ENCODE data around the gene TMEM63A.
"Not testable (repeated sequence)": the region's sequence is repeated elsewhere in the genome, so short reads cannot be mapped to it uniquely, and the experiment has no call there.

The TMEM63A gene

DNA sequence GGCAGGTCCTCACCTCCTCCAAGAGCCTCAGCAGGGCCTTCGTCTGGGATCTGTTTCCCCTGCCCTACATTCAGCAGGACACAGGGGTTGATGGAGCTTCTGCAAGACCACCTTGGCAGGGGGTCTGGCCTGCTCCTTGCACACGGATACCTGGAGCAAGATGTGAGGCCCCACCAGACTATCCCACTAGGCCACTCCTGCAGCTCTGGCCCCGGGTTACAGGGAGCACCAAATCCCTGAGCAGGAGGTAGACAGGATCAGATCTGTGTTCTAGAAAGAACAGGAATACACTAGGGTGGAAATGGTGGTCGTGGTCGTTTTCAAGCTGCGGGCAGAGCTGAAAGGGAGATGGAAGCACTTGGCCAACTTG is 38.8 kb downstream of the TMEM63A start:
- no peak for DNase-seq

- no peak for DNase-seq
These were observed 39.3 kb downstream of the TMEM63A start for GRCh38 chr1:225842788-225843425.

DNA sequence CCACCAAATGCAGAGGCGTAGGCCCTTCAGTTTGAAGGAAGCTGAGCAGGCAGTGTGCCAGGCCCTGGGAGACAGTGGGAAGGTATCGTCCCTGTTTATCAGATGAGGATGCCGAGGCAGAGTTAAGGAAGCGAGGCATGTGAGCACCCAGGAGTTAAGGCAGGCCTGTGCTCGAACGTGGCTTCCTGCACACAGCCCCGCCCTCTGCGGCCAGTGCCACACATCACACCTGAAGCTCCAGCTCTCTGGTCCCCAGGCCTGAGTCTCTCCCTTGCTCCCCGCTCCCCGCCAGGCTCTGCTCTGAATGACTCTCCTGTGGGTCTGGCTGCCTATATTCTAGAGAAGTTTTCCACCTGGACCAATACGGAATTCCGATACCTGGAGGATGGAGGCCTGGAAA is 40.1 kb downstream of the TMEM63A start:
- no peak for DNase-seq

DNA sequence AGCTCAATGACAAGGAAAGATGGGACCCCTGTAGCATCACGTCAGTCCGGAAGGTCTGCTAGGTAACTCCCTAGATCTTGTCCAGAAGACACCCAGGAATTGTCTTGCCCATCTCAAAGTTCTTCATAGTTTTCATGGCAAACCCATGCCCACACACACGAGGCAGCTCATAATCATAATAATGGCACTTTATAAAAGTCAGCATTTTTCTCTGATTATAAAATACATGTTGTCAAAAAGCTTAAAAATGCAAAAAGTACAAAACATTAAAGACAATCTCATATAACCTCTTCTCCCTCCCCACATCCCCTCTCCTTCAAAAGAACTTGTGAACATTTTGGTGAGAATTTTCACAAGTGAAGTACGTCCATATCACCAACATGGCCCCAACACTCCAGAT is 41.5 kb downstream of the TMEM63A start:
- no peak for DNase-seq

GRCh38 chr1:225840223-225840610 is 42.0 kb downstream of the TMEM63A start:
- no peak for DNase-seq

GRCh38 chr1:225838793-225839192 is 43.4 kb downstream of the TMEM63A start:
- peak; percentile 21 for DNase-seq

DNA sequence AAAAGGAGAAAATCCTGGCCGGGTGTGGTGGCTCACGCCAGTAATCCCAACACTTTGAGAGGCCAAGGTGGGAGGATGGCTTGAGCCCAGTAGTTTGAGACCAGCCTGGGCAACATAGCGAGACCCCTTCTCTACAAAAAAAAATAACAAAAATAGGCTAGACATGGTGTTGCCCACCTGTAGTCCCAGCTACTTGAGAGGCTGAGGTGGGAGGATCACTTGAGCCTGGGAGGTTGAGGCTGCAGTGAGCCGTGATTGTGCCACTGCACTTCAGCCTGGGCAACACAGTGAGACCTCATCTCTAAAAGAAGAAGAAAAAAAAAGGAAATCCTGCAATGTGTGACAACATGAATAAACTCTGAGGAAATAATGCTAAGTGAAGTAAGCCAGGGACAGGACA is 45.9 kb downstream of the TMEM63A start:
- not testable (repeated sequence) for DNase-seq

DNA sequence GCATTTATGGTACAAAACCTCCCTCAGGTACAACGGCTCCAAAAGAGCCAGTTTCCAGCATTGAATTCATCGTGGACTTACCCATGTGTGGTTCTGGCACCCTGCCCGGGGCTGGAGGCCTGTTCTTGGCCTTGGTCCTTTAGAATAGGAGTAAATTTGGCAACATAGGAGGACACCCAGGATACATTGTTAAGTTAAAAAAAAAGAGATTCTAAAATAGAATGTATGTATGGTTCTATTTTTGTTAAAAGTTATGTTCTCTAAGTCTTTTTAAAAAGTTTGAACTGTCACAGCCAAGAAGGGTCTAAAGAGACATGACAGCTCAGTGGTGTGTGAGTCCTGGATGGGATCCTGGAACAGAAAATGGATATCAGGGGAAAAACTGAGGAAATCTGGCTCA is 46.3 kb downstream of the TMEM63A start:
- peak; percentile 74 for DNase-seq

GRCh38 chr1:225834417-225835329 is 47.5 kb downstream of the TMEM63A start:
- DNase-seq: peak; percentile 85

DNA sequence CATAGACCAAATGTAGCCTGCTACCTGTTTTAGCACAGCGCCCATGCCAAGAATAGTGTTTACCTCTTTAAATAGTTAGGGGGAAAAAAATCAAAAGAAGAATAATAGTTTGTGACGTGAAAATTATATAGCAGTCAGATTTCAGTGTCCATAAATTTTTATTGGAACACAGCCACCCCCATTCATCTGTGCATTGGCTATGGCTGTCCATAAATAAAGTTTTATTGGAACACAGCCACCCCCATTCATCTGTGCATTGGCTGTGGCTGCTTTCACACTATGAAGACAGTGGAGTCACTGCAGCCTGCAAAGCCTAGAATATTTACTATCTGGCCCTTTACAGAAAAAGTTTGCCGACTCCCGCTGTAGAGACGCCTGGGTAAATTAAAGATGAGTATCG is 51.3 kb downstream of the TMEM63A start:
- no peak for DNase-seq

GRCh38 chr1:225828706-225829345 is 53.4 kb downstream of the TMEM63A start:
- DNase-seq: peak; percentile 18

GRCh38 chr1:225827076-225827475 is 55.1 kb downstream of the TMEM63A start:
- DNase-seq: no peak

DNA sequence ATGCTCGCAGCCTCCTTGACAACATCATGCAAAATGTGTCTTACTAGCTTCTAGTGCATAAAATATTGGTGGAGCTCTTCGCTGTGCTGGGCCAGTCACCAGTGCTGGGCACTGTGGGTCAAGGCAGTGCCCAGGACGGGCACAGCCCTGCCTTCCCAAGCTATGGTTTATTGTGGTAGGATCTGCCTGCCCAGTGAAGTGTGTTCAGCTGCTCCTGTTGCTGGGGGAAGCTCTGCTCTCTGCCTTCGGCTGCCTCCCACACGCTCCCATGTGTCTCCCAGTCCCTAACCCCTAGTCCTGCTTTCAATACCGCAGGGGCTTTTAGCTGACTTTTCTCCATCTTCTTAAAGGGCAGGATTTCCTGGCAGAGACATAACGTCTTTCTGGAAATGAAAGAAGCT is 56.6 kb downstream of the TMEM63A start:
- DNase-seq: peak; percentile 27

GRCh38 chr1:225825078-225825477 is 57.1 kb downstream of the TMEM63A start:
- no peak for DNase-seq

DNA sequence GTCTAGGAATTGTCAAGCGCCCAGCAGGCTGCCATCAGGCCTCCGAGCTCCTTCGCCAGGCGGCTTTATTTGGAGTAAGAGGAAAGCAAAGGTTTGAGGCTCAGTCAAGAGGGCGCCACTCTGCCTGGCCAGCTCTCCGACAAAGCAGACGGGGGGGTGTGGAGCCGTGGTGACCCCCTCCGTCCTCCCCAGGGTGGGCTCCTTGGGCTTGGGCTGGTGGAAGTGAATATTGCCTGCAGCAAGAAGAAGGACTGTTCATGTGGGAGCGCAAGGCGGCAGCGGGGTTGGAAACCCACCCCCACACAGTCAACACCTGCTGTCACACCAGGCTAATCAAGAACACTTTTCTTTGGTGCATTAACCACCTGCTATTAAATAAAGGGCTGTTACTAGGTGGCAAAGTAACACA is 57.6 kb downstream of the TMEM63A start:
- peak; percentile 20 for DNase-seq

GRCh38 chr1:225823811-225824261 is 58.3 kb downstream of the TMEM63A start:
- DNase-seq: no peak

DNA sequence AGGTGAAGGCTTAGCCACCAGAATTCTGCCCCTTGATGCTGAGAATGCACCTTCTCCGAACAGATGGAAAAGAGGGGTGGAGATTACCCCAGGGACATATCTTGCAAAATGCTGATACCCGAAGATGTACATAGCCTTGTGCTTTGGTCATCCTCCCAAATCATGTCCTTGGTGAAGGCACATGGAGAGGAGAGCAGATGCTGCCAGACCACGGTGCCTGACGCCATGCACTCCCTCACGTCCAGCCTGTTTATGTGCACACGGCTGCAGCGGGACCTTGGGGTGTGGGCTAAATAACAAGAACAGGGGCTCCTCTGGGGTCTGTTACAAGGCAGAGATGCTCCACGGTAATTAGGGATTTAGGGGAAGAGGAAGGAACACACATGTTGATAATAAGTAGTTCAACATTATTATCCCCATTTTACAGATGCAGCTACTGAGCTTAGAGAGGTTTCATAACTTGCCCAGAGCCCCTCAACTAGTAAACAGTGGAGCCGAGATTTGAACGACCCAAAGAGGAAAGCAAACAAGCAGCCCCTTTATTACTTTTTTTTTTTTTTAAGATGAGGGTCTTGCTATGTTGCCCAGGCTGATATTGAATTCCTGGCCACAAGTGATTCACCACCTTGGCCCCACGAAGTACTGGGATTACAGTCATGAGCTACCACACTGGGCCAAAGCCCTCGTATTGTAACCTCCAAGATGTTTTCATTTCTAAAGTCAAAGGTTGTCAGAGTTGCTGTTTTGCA is 59.4 kb downstream of the TMEM63A start:
- no peak for DNase-seq

DNA sequence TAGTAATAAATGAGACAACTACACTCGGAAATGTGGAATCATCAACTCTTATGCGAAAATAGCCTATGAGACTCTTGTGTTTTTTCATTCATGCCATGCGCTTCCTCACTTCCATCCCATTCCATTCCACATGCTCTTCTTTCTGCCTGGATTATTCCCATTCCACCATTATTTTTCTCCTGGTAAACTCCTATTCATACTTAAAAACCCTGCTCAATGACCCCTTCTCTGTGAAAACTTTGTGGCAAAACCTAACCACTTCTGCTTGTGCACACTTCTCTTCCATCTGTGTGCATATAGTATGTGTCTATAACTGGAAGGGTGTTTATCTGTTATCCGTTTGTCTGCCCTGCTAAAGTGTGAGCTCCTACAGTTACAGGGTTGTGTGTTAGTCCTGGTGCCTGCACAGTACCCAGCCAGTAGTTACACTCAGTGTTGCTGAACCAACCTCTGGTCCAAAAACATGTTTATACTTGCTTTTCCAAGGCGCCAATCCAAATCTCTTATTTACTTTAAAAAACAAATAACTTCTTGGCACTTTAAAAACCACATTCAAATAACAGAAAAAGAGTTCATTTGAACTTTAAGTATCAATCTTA is 61.6 kb downstream of the TMEM63A start:
- no peak for DNase-seq

- peak; percentile 19 for DNase-seq
These were observed 62.6 kb downstream of the TMEM63A start for GRCh38 chr1:225819346-225820192.

DNA sequence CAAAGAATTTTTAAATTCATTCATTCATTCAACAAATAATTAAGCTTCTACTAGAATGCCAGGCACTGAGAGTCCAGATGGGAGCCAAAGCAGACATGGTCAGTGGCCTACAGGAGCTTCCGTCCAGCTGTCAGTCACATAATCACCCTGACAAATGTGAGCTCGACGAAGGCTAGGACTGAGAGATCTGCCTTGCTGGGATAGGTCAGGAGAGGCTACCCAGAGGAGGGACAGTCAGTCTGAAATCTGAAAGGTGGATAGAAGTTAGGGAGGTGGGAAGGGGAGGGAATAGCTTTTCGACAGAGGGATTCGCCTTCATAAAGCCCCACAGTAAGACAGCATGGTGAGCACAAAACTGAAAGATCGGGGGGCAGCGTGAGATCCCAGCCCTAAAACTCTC is 64.0 kb downstream of the TMEM63A start:
- no peak for DNase-seq

- DNase-seq: peak; percentile 45
These were observed 64.5 kb downstream of the TMEM63A start for GRCh38 chr1:225817611-225818061.

All from left hindlimb (tissue), 1 donor.